Sigmoid colon (tissue), 7 donors: ENCODE results near the gene ASPM. TPM values are rescaled to one million over a fixed set of nuclear protein-coding genes. Genes with fewer than 3 reads are reported as not detected.

ENCODE experiments used
- DNase-seq: peaks from one replicate; pipeline ENCODE4 v3.0.0-alpha.2; 2019
- H3K27ac ChIP-seq, 4 donors: fragments of 200-600 bp; sonication (generic); one replicate each; pipeline ENCODE4 v1.5.1; 2016 to 2019; ENCODE audit warnings: mild to moderate bottlenecking in 1 of 4
- H3K27me3 ChIP-seq, 3 donors: fragments of 200-600 bp; sonication (generic); one replicate each; pipeline ENCODE4 v1.5.1; 2019; ENCODE audit warnings: mild to moderate bottlenecking in 1 of 3
- H3K36me3 ChIP-seq, 4 donors: fragments of 200-600 bp; sonication (generic); one replicate each; pipeline ENCODE4 v1.5.1; 2016 to 2019
- H3K4me1 ChIP-seq, 4 donors: fragments of 200-600 bp; sonication (generic); one replicate each; pipeline ENCODE4 v1.5.1; 2017 to 2019
- H3K4me3 ChIP-seq, 4 donors: fragments of 200-600 bp; sonication (generic); one replicate each; pipeline ENCODE4 v1.5.1; 2017 to 2019; ENCODE audit warnings: mild to moderate bottlenecking in 2 of 4, moderate library complexity in 1 of 4
- H3K9me3 ChIP-seq, 4 donors: fragments of 200-600 bp in 3 of 4; sonication (generic) in 3 of 4; one replicate each; pipeline versions ENCODE4 v1.5.1 to v1.6.1; 2013 to 2019
- EP300 ChIP-seq, 4 donors: sonication (generic); formaldehyde crosslinking; IDR thresholded peaks; one replicate each; pipeline ENCODE4 v1.6.1; 2017; ENCODE audit warnings: antibody characterized with exemption in 4 of 4
- POLR2A ChIP-seq, 2 donors: fragments of 450-650 bp; IDR thresholded peaks; one replicate each; pipeline ENCODE4 v1.6.1; 2016; ENCODE audit warnings: antibody characterized with exemption in 2 of 2, mild to moderate bottlenecking in 2 of 2, moderate library complexity in 2 of 2
- POLR2AphosphoS5 ChIP-seq, 4 donors: sonication (generic); formaldehyde crosslinking; IDR thresholded peaks; one replicate each; pipeline ENCODE4 v1.6.1; 2017; ENCODE audit warnings: antibody characterized with exemption in 4 of 4
- WGBS, 2 donors: extraction: QIAGEN DNeasy Blood & Tissue Kit; methylation state at CpG; one replicate each; pipeline ENCODE4 v1.1.7; 2013; 5-methylcytosine and 5-hydroxymethylcytosine counted together
- intact Hi-C: fragments of 100-400 bp; cut with DNase I; formaldehyde crosslinking; loops from one replicate; pipeline ENCODE4 v1.15.1; 2023
- polyA plus RNA-seq, 3 donors: library from polyadenylated mRNA; stranded (reverse); fragments of 200-250 nt; gene quantifications; one replicate each; pipeline ENCODE4 v1.2.3, GENCODE V29; 2013
- total RNA-seq, 4 donors: library from RNA; depleted of rRNA; stranded (reverse); fragments of >200 nt; gene quantifications; one replicate each; pipeline ENCODE4 v1.1.0, GENCODE V29; 2016
- TF ChIP-seq, protein P1 (sequence below), 4 experiments: fragments of 450-650 bp in 3 of 4; fragments of 200-600 bp in 1 of 4; IDR thresholded peaks; one replicate each; pipeline ENCODE4 v1.5.1; 2016 to 2019; ENCODE audit warnings: antibody characterized with exemption in 4 of 4, mild to moderate bottlenecking in 3 of 4, moderate library complexity in 2 of 4
- donor health status: healthy with polysubstance abuse.
- donor health status: Bipolar disorder and iron deficiency.
- donor health status: healthy.

Gene ASPM
- total and polyA plus RNA-seq, 7 donors = under 0.01 to 5.9 (median 0.69) TPM

DNA sequence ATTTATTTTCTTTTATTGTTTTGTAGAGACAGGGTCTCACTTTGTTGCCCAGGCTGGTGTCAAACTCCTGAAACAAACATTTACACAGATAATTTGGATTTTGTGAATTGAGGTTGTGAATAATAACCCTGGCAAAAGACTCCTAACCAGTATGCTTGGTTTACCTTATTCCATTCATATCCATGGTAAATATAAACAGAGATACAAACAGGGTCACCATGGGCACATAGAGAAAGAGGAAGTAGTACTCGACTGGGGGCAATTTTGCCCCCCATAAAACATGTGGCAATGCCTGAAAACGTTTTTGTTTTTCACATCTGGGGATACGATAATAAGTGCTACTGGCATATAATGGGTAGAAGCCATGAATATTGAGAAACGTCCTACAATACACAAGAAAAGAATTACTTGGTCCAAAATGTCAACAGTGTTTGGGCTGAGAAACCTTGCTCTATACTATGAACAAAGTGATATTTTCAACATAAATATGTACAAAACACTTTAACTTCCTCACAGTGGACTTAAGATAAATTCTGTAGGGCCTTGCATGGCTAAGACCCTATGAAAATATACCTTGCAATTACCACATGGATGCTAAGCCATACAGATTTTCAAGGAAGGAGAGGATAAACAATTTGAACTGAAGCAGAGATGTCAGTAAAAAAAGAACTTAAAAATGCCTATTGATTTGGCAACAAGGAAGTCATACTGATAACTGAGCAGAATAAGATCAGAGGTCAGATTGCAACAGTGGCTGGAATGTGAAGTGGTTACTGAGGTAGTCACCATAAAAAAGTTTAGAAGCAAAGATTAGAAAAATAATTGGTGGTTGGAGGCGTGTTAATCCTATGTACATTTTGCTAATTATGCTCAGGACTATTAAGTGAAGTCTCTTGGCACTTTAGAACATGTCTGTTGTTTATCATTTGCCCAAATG is 27.4 kb upstream of the ASPM start:
- no peaks in the 10 kb centered on the region for H3K4me1 ChIP-seq
- WGBS, 2 donors = 42 to 66% methylated on average over 5 of the region's 5 CpGs
- peaks cover 0 to 53% (median 2%) of the 10 kb centered on the region in 4 donors for H3K36me3 ChIP-seq
- no peak overlapping the region for H3K27ac ChIP-seq
- no peak overlapping the region for H3K4me3 ChIP-seq
- DNase-seq = no peak
- no peaks in the 10 kb centered on the region for H3K9me3 ChIP-seq
- no peak for TF ChIP-seq POLR2A (IDR thresholded peaks at IDR 0.05)
- no peak for TF ChIP-seq EP300 (IDR thresholded peaks at IDR 0.05)
- no peak for TF ChIP-seq POLR2AphosphoS5 (IDR thresholded peaks at IDR 0.05)
- TF ChIP-seq, protein P1, sequence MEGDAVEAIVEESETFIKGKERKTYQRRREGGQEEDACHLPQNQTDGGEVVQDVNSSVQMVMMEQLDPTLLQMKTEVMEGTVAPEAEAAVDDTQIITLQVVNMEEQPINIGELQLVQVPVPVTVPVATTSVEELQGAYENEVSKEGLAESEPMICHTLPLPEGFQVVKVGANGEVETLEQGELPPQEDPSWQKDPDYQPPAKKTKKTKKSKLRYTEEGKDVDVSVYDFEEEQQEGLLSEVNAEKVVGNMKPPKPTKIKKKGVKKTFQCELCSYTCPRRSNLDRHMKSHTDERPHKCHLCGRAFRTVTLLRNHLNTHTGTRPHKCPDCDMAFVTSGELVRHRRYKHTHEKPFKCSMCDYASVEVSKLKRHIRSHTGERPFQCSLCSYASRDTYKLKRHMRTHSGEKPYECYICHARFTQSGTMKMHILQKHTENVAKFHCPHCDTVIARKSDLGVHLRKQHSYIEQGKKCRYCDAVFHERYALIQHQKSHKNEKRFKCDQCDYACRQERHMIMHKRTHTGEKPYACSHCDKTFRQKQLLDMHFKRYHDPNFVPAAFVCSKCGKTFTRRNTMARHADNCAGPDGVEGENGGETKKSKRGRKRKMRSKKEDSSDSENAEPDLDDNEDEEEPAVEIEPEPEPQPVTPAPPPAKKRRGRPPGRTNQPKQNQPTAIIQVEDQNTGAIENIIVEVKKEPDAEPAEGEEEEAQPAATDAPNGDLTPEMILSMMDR (IDR thresholded peaks at IDR 0.05) = no peak
- no peaks in the 10 kb centered on the region for H3K27me3 ChIP-seq
- intact Hi-C loops = loop anchor here (10.0 kb wide), 1 partner anchor 181 kb away; no protein-coding TSS in a partner anchor

DNA sequence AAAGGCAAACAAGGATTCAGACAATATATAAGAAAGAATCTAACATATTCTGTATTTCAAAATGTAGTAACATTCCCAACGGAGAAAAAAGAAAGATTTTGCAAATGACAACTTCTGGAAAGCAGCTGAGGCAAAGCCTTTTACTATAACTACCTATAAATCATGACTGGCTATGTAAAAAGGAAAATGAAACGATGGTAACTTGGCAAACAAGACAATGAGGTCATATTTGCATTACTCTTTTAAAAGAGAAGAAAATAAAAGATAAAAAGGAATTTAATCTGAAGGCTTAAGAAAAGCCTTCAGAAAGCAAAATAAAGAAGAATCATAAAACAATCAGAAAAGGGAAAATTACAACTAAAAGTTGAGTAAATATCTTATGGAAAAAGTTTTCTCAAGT is 25.1 kb upstream of the ASPM start:
- DNase-seq = no peak
- Histone ChIP-seq H3K9me3 (no peaks in the 10 kb centered on the region), H3K27me3 (no peaks in the 10 kb centered on the region), H3K27ac (no peak overlapping the region), H3K4me1 (no peaks in the 10 kb centered on the region), H3K36me3 (peaks cover 0 to 51% (median 2%) of the 10 kb centered on the region in 4 donors), H3K4me3 (no peak overlapping the region)
- WGBS, 2 donors = 21 to 38% methylated on average over 2 of the region's 2 CpGs
- intact Hi-C loops = loop anchor here (10.0 kb wide), 1 partner anchor 183 kb away; no protein-coding TSS in a partner anchor
- TF ChIP-seq, protein P1 (IDR thresholded peaks at IDR 0.05) = no peak
- TF ChIP-seq POLR2AphosphoS5 (IDR thresholded peaks at IDR 0.05) = no peak
- no peak for TF ChIP-seq POLR2A (IDR thresholded peaks at IDR 0.05)
- TF ChIP-seq EP300 (IDR thresholded peaks at IDR 0.05) = no peak

DNA sequence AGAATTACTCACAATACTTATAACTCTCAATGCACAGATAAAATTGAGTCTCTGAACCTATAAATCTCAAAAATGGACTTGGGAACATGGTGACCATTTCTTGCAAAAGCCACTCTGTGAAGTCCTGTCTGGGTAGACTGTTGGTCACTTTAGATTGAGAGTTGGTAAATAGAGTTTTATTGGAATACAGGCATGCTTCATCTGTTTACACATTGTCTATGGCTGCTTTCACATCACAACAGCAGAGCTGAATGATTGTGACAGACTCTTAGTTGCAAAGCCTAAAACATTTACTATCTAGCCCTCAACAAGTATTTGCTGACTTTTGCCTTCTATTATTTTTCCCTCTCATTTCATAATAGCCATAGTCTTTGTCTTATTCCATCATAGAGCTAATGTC is 24.1 kb upstream of the ASPM start:
- no peak for TF ChIP-seq POLR2AphosphoS5 (IDR thresholded peaks at IDR 0.05)
- H3K27ac ChIP-seq = no peak overlapping the region
- intact Hi-C loops = loop anchor here (10.0 kb wide), 1 partner anchor 184 kb away; no protein-coding TSS in a partner anchor
- DNase-seq = no peak
- H3K4me3 ChIP-seq = no peak overlapping the region
- peaks cover 0 to 51% (median 2%) of the 10 kb centered on the region in 4 donors for H3K36me3 ChIP-seq
- no peaks in the 10 kb centered on the region for H3K27me3 ChIP-seq
- H3K4me1 ChIP-seq = no peaks in the 10 kb centered on the region
- no peaks in the 10 kb centered on the region for H3K9me3 ChIP-seq

DNA sequence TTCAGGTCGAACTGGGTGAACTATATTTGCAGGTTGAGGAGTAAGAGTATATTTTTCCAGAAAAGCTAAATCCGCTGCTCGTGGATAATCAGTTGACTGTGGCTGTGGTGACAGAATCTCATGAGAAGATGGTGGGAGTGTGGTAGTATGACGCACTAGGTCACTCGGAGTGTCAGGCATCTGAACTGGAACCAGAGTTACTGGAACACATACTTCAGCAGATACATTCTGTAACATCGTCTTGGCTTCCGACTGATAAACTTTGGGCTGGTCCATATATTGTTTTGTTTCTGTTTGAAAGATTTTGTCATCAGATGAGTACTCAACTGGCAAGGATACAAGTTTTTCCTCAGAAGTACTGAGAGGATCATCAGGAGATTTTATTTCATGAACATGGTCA is 13.0 kb upstream of the ASPM start:
- no peak for DNase-seq
- Histone ChIP-seq H3K36me3 (peaks cover 0 to 49% (median 2%) of the 10 kb centered on the region in 4 donors), H3K27me3 (no peaks in the 10 kb centered on the region), H3K4me1 (no peaks in the 10 kb centered on the region), H3K9me3 (no peaks in the 10 kb centered on the region), H3K27ac (no peak overlapping the region), H3K4me3 (no peak overlapping the region)
- 96 to 97% methylated on average over 7 of the region's 7 CpGs for WGBS, 2 donors
- no peak for TF ChIP-seq POLR2AphosphoS5 (IDR thresholded peaks at IDR 0.05)
- no peak for TF ChIP-seq POLR2A (IDR thresholded peaks at IDR 0.05)
- TF ChIP-seq EP300 (IDR thresholded peaks at IDR 0.05) = no peak
- TF ChIP-seq, protein P1 (IDR thresholded peaks at IDR 0.05) = no peak
- intact Hi-C loops = no loop called here

DNA sequence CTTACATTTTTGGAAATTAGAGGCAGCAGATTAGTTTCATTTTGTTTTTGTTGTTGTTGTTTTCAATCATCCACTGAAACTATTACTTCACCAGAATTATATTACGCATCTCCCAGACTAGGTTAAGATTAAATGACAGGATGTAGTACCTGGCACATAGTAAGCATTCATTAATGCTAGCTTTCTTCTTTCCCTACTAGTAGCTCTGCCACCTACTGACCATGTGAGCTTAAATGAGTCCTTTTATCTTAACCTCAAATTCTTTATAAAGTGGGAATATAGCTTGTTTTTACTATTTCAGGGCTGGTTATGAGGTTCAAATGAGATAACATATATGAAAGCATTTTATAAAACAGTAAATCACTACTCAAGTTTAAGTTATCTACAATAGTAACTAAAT is 10.2 kb upstream of the ASPM start:
- WGBS, 2 donors = 95 to 96% methylated on average over 1 of the region's 1 CpG
- intact Hi-C loops = no loop called here
- TF ChIP-seq POLR2A (IDR thresholded peaks at IDR 0.05) = no peak

More for the DNA sequence above, 10.2 kb upstream of the ASPM start:
- DNase-seq = no peak
- peaks cover 0 to 37% (median 2%) of the 10 kb centered on the region in 4 donors for H3K36me3 ChIP-seq
- no peak overlapping the region for H3K4me3 ChIP-seq
- no peaks in the 10 kb centered on the region for H3K4me1 ChIP-seq
- H3K9me3 ChIP-seq = no peaks in the 10 kb centered on the region
- no peak overlapping the region for H3K27ac ChIP-seq
- no peaks in the 10 kb centered on the region for H3K27me3 ChIP-seq
